Caco-2 (cell line): ENCODE results near the gene TMEM234. TPM values are rescaled to one million over a fixed set of nuclear protein-coding genes. Genes with fewer than 3 reads are reported as not detected.

Experiments used
- BruUV-seq: library from RNA; stranded (reverse); fragments of 400-500 nt; replicated peaks from 2 replicates; lab custom pipeline; 2021; lab: Mats Ljungman, UMichigan
- CTCF ChIA-PET: fragments of 300-600 bp; sonication (Branson Sonifier 250); formaldehyde crosslinking; loops from one replicate; lab custom pipeline; 2022; ENCODE audit warnings: antibody characterized with exemption; lab: Charles Lee
- POLR2A ChIA-PET: fragments of 300-600 bp; sonication (Branson Sonifier 250); formaldehyde crosslinking; loops from one replicate; lab custom pipeline; 2022; ENCODE audit warnings: antibody characterized with exemption; lab: Charles Lee
- DNase-seq, 2 experiments: peaks; one replicate each; pipeline versions ENCODE4 v3.0.0 to v3.0.0-alpha.2; 2020 to 2022
- H3K27me3 ChIP-seq: replicated peaks from 2 replicates; pipeline ENCODE4 v1.6.0; 2011; ENCODE audit warnings: low read length; ENCODE audit not compliant: control insufficient read depth, insufficient read depth
- H3K36me3 ChIP-seq: 2 replicates; pipeline ENCODE4 v1.5.1; 2011; ENCODE audit warnings: low read length; ENCODE audit not compliant: control insufficient read depth, insufficient read depth
- H3K4me1 ChIP-seq: fragments of 250-450 bp; sonication (Bioruptor Pico); 2 replicates; pipeline ENCODE4 v1.5.1; 2020; ENCODE audit warnings: mild to moderate bottlenecking
- H3K4me3 ChIP-seq: 2 replicates; pipeline ENCODE4 v1.5.1; 2011; ENCODE audit warnings: low read depth, mild to moderate bottlenecking, control low read depth, low read length
- H3K9me3 ChIP-seq: fragments of 250-450 bp; sonication (Bioruptor Pico); 2 replicates; pipeline ENCODE4 v1.5.1; 2020; ENCODE audit warnings: mild to moderate bottlenecking, moderate library complexity
- H3K27ac Mint-ChIP-seq: one replicate; pipeline ENCODE4 v1.8.0; 2022; ENCODE audit warnings: mixed read lengths; ENCODE audit not compliant: unreplicated experiment
- H3K27me3 Mint-ChIP-seq: one replicate; pipeline ENCODE4 v1.8.0; 2022; ENCODE audit warnings: mixed read lengths; ENCODE audit not compliant: insufficient read depth, unreplicated experiment
- H3K36me3 Mint-ChIP-seq: one replicate; pipeline ENCODE4 v1.8.0; 2022; ENCODE audit warnings: mild to moderate bottlenecking, mixed read lengths; ENCODE audit not compliant: insufficient read depth, unreplicated experiment
- H3K4me1 Mint-ChIP-seq: one replicate; pipeline ENCODE4 v1.8.0; 2022; ENCODE audit warnings: low read depth, mixed read lengths; ENCODE audit not compliant: unreplicated experiment
- H3K4me3 Mint-ChIP-seq: one replicate; pipeline ENCODE4 v1.8.0; 2022; ENCODE audit warnings: mild to moderate bottlenecking, moderate library complexity, mixed read lengths; ENCODE audit not compliant: unreplicated experiment
- H3K9me3 Mint-ChIP-seq: one replicate; pipeline ENCODE4 v1.8.0; 2022; ENCODE audit warnings: mixed read lengths; ENCODE audit not compliant: unreplicated experiment
- intact Hi-C: fragments of 100-400 bp; cut with micrococcal nuclease; formaldehyde crosslinking; loops from one replicate; pipeline ENCODE4 v1.10.0; 2022; ENCODE audit not compliant: unreplicated experiment
- total RNA-seq: library from RNA; stranded (reverse); gene quantifications from 2 replicates; pipeline ENCODE4 v1.2.3, GENCODE V29; 2022
- TF ChIP-seq, protein P1 (sequence below), 2 experiments: fragments of 200-600 bp in 1 of 2; IDR thresholded peaks; 1 replicate in 1 of 2; 2 replicates in 1 of 2; pipeline versions ENCODE4 v1.5.1 to v1.8.0; 2011 to 2022; ENCODE audit warnings: antibody characterized with exemption in 1 of 2, control low read depth in 1 of 2, inconsistent platforms in 1 of 2, low read depth in 1 of 2, low read length in 1 of 2, mild to moderate bottlenecking in 1 of 2, moderate library complexity in 1 of 2; ENCODE audit not compliant: insufficient read depth in 1 of 2, severe bottlenecking in 1 of 2, unreplicated experiment in 1 of 2

The TMEM234 gene
- total RNA-seq, 1 experiment from 2014 or later = 11.5 TPM

DNA sequence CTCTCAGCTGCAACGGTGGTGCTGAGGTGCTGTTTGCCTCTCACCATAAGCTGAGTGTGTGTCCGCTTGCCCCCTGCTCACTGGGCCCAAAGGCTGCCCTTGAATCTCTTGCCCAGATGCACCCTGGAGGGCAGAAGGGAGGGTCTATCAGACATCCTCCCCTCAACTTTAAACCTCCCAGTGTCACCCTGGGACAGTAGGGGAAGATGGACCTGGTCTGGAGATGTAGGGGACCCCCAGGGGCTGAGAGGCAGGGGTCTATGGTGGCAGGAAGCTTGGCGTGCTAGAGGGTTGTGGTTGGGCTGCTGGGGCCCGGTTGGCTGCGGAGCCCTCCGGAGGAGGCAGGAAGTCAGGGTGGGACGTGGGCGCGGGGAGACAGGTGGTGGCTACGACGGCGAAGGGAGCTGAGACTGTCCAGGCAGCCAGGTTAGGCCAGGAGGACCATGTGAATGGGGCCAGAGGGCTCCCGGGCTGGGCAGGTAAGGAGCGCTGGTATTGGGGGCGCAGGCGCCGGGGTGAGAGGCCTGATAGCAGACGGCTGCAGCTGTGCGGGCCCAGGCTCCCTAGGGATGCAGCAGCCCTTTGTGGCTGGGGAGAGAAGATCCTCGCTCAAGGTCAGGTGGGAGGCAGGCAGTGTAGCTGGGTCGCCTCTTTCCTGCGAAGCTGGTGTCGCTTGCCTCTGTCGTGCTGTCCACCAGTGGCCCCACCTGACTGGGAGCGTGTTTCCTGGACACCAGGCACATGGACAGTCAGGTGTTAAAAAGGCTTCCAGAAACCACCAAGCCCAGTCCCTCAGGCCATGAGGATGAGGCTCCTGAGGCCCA is 29.0 kb upstream of the TMEM234 start, which contains the start of gene LCK:
TSS of gene LCK (plus strand) at position 373 of the 824 bp plus-strand sequence. CDS start 23,065 bp downstream, outside the sequence.
- POLR2A ChIA-PET = interaction anchor here (0.6 kb wide), 1 partner anchor 25 kb away, joined by 4 read pairs; no protein-coding TSS in a partner anchor

DNA sequence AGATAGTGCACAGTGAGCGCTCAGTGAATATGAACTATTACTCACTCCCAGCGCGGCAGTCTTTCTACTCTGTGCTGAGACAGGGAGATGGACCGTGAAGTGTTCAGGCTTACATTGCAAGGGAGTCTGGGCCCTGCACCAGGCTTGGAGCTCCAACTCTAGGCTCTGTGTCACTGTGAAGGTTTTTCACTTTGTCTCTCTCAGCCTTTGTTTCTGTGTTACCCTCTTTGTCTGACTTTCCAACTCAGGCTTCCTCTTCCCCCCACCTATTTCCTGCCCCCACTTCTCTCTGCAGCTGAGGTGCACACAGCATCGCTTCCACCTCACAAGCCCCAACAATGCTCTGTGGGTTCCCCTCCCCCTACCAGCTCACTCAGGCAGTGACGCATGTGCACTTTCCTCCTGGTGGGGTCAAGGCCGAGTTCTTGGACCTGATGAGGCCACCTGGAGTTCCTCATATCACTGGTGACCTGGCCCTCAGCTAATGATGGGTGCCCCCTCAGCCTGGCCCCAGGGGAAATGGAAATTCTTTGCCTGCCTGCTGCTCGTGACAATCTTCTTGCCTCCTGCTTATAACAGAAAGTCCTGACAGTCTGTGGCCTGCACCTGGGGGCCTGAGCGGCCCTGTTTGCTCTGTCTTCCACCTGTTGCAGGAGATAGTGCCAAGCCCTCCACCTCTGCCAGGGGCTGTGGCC is 27.8 kb upstream of the TMEM234 start:
- Mint-ChIP-seq H3K27me3 (no peaks in the 10 kb centered on the region), H3K4me3 (no peak overlapping the region), H3K27ac (no peak overlapping the region), H3K36me3 (no peaks in the 10 kb centered on the region), H3K4me1 (no peaks in the 10 kb centered on the region), H3K9me3 (no peaks in the 10 kb centered on the region)
- no peak for DNase-seq
- no TSS peak for BruUV-seq
- TF ChIP-seq, protein P1, sequence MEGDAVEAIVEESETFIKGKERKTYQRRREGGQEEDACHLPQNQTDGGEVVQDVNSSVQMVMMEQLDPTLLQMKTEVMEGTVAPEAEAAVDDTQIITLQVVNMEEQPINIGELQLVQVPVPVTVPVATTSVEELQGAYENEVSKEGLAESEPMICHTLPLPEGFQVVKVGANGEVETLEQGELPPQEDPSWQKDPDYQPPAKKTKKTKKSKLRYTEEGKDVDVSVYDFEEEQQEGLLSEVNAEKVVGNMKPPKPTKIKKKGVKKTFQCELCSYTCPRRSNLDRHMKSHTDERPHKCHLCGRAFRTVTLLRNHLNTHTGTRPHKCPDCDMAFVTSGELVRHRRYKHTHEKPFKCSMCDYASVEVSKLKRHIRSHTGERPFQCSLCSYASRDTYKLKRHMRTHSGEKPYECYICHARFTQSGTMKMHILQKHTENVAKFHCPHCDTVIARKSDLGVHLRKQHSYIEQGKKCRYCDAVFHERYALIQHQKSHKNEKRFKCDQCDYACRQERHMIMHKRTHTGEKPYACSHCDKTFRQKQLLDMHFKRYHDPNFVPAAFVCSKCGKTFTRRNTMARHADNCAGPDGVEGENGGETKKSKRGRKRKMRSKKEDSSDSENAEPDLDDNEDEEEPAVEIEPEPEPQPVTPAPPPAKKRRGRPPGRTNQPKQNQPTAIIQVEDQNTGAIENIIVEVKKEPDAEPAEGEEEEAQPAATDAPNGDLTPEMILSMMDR (IDR thresholded peaks at IDR 0.05; ENCODE audit: insufficient read depth in 1 of 2, low read depth in 1 of 2, low read length in 1 of 2, severe bottlenecking in 1 of 2, unreplicated experiment in 1 of 2) = no peak
- H3K4me3 ChIP-seq = no peak overlapping the region
- intact Hi-C loops = no loop called here
- H3K9me3 ChIP-seq = no peaks in the 10 kb centered on the region
- H3K27me3 ChIP-seq = no peaks in the 10 kb centered on the region
- H3K4me1 ChIP-seq = no peaks in the 10 kb centered on the region
- H3K36me3 ChIP-seq = no peaks in the 10 kb centered on the region
- ChIA-PET POLR2A (interaction anchor here (0.5 kb wide), 1 partner anchor 30 kb away, joined by 6 read pairs; no protein-coding TSS in a partner anchor), CTCF (no interaction called here)

More for the DNA sequence above, 29.0 kb upstream of the TMEM234 start, which contains the start of gene LCK:
- Mint-ChIP-seq H3K27ac (no peak within 1 kb of the TSS), H3K36me3 (no peaks in the 10 kb centered on the region), H3K4me3 (no peak within 1 kb of the TSS), H3K4me1 (no peaks in the 10 kb centered on the region), H3K9me3 (no peaks in the 10 kb centered on the region), H3K27me3 (no peaks in the 10 kb centered on the region)
- Histone ChIP-seq H3K4me1 (no peaks in the 10 kb centered on the region), H3K27me3 (no peaks in the 10 kb centered on the region), H3K4me3 (no peak within 1 kb of the TSS), H3K9me3 (no peaks in the 10 kb centered on the region), H3K36me3 (no peaks in the 10 kb centered on the region)
- TF ChIP-seq, protein P1 (IDR thresholded peaks at IDR 0.05; ENCODE audit: insufficient read depth in 1 of 2, low read depth in 1 of 2, low read length in 1 of 2, severe bottlenecking in 1 of 2, unreplicated experiment in 1 of 2) = no peak
- no TSS peak for BruUV-seq
- CTCF ChIA-PET = no interaction called here
- intact Hi-C loops = no loop called here
- DNase-seq = no peak
